GM18861 (cell line): ENCODE results near the gene NRXN2.
"Not testable (repeated sequence)": the region's sequence is repeated elsewhere in the genome, so short reads cannot be mapped to it uniquely, and the experiment has no call there.

ENCODE experiments used
- ATAC-seq: cut with Tn5 transposase; IDR thresholded peaks from one replicate; pipeline ENCODE4 v1.9.1; 2021; ENCODE audit not compliant: unreplicated experiment

NRXN2 gene

GRCh38 chr11:64705501-64705900 lies 17.5 kb downstream of the NRXN2 start:
- no peak for ATAC-seq

GRCh38 chr11:64703048-64703447 lies 19.9 kb downstream of the NRXN2 start:
- ATAC-seq: no peak

DNA sequence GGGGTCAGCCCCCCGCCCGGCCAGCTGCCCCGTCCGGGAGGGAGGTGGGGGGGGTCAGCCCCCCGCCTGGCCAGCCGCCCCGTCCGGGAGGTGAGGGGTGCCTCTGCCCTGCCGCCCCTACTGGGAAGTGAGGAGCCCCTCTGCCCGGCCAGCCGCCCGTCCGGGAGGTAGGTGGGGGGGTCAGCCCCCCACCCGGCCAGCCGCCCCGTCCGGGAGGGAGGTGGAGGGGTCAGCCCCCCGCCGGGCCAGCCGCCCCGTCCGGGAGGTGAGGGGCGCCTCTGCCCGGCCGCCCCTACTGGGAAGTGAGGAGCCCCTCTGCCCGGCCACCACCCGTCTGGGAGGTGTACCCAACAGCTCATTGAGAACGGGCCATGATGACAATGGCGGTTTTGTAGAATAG lies 21.0 kb downstream of the NRXN2 start:
- ATAC-seq: not testable (repeated sequence)

- ATAC-seq: no peak
Observed at GRCh38 chr11:64698427-64698826, 24.6 kb downstream of the NRXN2 start.

GRCh38 chr11:64697663-64698375 lies 25.2 kb downstream of the NRXN2 start:
- no peak for ATAC-seq

GRCh38 chr11:64696045-64696444 lies 27.0 kb downstream of the NRXN2 start:
- no peak for ATAC-seq

DNA sequence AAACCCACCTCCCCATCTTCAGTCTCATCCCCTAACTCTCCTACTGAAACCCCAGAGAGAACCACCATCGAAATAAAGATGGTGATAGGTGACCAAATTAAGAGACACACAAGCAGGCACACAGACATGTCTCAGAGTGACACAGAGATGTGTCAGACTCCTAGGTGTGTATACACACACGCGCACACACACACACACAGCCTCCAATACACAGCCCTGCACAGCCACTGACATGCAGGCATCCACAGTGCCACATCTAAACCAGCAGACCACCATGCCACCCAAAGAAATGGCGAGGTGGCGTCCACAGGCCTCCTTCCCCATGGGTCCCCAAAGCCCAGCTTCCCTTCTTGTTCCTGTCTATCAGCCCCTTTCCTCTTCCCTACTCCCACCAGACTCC lies 27.4 kb downstream of the NRXN2 start:
- ATAC-seq: no peak

DNA sequence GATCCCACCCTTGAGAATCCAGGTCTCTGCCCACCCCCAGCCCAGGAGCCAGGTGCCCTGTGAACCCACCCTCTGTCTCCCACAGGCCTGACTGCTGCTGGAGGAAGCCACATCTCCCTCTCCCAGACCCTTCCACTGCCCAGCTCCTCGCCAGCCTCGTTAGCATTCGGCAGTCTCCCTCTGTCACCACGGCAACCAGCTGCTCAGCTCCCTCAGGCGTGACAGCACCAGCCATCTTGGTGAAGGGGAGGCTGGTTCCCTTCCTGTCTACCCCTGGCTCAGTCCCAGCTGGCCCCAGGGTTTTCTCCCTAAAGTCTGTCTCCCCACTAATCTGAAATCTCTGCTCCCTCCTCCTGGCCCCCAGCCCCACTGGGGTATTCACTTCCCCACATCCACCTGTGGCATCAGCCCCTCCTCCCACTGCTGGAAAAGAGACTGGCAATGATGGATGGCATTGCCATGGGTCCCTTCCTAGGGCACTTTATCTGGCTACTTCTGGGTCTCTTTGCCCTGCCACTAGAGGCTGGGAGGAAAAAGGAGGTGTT lies 28.1 kb downstream of the NRXN2 start:
- ATAC-seq: no peak

DNA sequence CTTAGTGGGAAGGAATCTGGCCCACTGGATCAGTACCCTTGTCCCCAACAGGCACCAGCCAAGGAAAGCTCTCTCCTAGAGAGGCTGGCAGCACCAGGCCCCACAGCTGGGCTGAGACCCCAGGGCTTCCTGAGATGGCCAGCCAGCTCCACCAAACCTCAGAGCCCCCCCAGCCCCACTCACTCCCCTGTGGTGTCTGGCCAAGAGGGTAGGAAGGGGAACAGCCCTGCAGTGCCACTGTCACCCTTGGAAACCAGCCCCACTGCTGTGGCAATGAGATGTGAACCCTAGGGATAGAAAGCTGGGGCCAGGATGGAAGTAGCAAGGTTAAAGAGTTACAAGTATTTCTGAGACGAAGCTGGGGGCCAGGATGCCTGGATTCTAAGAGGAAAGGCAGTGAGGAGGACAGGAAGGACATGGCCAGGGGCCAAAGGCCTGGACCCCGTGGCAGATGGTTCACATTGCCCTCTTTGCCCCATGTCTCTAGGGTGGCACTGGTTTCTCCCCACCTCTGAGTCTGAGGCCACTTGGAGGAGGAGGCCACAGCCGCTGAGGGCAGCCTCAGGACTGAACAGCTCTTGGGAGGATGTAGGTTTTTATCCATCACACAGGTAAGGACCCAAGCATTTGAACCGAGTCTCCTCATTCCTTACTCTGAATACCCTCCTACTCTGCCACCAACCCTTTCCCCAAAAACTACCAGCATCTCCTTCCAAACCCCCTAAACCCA lies 28.8 kb downstream of the NRXN2 start:
- ATAC-seq: no peak

DNA sequence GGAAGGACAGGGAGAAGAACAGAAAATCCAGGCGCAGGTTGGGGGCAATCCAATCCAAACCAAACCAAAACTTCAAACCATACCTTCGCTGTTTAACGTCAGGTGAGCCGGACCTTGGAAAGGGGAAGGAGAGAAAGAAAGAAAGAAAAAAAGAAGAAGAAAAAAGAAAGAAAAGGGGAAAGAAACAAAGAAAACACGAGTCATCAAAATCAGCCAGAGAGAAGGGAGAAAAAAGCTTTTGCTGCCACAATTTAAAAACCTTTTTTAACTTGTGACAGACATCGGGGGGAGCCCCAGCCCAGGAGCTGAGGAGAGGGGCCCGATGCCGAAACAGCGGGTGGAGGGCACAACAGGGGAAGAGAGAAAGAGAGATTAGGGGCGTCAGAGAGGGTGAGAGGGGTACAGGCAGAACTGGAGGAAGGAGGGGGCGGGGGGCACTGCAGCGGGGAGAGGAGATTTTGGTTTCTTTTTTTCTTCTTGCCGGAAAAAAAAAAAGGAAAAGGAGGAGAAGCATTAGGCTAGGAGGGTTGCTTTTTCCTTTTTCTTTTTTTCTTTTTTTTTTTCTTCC lies 30.1 kb downstream of the NRXN2 start:
- no peak for ATAC-seq

DNA sequence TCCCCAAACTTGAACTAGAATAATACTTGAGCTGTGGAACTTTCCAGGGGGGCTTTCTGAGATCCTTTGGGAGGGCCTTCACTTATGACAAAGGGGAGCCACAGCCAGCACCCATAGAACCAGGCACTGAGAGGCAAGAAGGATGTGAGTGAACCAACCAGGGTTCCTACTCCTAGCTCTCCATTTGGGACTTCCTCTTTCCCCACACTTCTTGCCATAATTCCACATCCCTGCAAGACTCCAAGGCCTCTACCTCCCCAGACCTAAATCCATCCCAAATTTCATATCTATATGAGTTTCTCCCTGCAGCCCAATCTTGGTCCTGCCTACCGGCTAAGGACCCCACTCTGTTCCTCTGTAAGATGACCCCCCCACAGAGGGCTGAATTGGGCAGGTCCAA lies 31.5 kb downstream of the NRXN2 start:
- ATAC-seq: no peak

GRCh38 chr11:64690235-64690634 lies 32.8 kb downstream of the NRXN2 start:
- ATAC-seq: no peak

DNA sequence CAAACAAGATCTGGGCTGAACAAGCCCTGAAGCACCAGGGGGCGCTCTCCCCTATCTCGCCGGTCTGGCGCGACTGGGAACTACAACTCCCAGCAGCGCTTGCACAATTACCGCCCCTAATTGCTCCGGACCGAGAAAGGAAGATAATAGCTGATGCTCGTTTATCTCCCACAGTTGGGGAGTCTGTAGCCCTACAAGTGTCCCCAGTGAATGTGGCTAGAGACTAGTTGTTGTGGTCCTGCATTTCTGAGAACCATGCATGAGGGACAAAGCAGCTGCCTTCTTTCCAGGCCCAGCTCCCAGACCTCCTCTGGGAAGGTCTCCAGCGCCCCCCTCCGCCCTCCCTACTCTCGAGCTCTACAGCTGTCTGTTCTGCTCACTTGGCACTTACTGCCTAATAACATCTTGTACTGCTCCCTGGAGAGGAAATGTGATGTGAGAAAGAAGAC lies 34.4 kb downstream of the NRXN2 start:
- peak; percentile 66 for ATAC-seq

DNA sequence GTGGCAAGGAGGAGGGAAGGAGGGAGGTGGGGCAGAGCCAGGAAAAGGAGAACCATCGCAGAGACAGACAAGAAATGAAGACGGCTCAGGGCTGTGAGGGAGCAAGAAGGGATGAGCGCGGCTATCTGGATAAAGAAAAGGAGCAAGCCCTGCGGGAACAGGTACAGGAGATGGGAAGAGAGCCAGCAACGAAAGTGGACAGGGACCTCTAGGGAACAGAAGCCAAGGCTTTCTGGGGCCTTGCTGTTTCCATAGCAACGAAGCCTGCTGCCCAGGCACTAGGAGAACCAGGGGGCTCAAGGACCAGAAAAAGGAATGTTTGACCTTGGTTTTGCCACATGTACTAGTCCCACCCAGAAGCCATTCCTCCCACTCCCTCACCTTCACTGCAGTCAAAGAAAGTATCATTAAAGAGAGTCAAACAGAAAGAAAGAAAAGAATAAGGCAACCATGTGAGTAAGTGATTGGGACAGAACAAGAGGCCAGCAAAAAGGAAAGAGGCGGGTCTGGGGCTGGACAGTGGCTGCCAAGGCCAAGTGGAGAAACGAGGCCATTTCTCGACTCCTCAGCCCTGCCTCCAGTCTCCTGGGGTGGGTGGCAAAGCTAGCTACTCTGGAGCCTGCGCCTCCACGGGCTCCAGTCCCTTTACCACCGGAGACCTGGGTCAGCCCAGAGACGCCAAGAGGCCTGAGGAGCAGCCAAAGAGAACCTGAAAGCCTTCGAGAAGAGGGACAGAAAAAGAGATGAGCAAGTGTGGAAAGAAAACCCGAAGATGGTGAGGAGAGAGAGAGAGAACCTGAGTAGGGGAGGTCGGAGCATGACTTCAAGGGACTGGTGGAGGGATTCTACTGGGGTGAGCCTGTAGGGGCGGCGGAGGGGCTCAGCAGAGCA lies 35.1 kb downstream of the NRXN2 start:
- no peak for ATAC-seq

DNA sequence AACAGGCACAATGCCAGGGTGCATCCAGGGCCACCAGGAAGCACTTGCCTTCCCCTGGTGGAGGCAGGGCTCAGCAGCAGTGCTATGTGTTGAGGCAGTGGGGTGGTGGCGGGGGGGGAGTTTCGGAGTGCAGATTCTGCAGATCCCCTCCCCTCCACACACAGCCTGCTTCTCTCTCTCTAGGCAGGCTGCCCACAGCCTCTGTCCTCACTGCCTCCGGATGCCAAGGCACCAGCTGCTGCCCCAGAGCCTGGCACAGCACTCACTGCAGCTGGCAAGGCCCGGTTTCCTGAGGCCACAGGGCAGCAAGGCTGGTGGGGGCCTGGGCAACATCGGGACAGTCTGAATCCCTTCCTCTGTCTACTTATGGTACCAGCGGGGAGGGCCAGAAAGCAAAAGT lies 35.8 kb downstream of the NRXN2 start:
- no peak for ATAC-seq

GRCh38 chr11:64686466-64687170 lies 36.4 kb downstream of the NRXN2 start:
- no peak for ATAC-seq

GRCh38 chr11:64685536-64685935 lies 37.5 kb downstream of the NRXN2 start:
- ATAC-seq: no peak

DNA sequence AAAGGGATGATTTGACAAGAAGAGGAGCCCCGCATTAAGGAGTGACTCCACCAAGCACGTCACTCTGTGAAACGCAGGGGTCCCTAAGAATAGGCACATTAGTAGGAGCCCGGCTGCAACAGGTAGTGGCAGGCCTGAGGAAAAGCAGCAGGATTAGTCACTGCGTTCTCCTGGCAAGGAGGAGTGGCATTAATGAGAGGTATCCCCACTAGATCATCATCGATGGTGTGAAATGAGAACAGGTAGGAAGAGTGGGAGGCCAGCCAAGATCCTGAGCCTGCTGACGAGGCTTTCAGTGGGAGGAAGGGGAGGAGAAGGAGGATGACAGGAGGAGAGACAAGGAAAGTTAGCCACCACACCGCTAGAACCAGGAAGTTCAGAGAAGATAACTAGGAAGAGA lies 38.6 kb downstream of the NRXN2 start:
- ATAC-seq: no peak

- no peak for ATAC-seq
Observed at GRCh38 chr11:64681171-64681570, 41.8 kb downstream of the NRXN2 start.

DNA sequence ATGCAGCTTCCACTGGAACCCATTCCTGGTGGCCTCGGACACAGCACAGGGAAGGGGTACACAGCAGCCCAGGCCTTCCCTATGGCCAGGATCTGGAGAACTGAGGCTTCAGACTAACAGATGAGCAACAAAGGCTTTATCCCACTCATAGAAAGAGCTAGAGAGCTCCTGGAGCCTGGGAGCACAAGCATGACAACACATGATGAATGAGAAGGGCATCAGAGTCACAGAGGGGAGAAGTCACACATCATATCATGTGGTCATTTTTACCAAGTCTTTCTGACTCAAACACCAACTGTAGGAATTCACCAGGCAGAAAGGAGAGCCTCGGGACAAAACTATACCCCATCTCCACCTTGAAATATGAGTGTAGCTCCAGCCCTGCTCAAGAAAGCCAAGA lies 43.2 kb downstream of the NRXN2 start:
- no peak for ATAC-seq
